Activated naive CD8-positive, alpha-beta T cell treated with anti-CD3 and anti-CD28 coated beads, Interleukin-2, amount 10 ng/mL, durations not matched to agents 7 days and 5 days (primary cell): Measurements from ENCODE around the gene CSRNP3. TPM values are rescaled to one million over a fixed set of nuclear protein-coding genes. Genes with fewer than 3 reads are reported as not detected.

Experiments
- ATAC-seq: fragments of 150-1000 bp; cut with Tn5 transposase; one replicate; pipeline ENCODE4 v1.10.0; 2021; ENCODE audit warnings: low read depth, moderate library complexity
- POLR2A ChIA-PET: fragments of 350-600 bp; sonication (Branson Sonifier 250); formaldehyde crosslinking; loops from one replicate; lab custom pipeline; 2021; ENCODE audit warnings: antibody characterized with exemption; lab: Charles Lee
- DNase-seq: peaks from one replicate; pipeline ENCODE4 v3.0.0; 2021
- H3K27ac Mint-ChIP-seq: one replicate; pipeline ENCODE4 v1.8.0; 2022; ENCODE audit warnings: mild to moderate bottlenecking, mixed read lengths
- H3K27me3 Mint-ChIP-seq: one replicate; pipeline ENCODE4 v1.8.0; 2022; ENCODE audit warnings: mild to moderate bottlenecking, moderate library complexity, mixed read lengths
- H3K36me3 Mint-ChIP-seq: one replicate; pipeline ENCODE4 v1.8.0; 2021; ENCODE audit warnings: mild to moderate bottlenecking, mixed read lengths
- H3K4me1 Mint-ChIP-seq: one replicate; pipeline ENCODE4 v1.8.0; 2021; ENCODE audit warnings: mixed read lengths
- H3K4me3 Mint-ChIP-seq: one replicate; pipeline ENCODE4 v1.8.0; 2022; ENCODE audit warnings: mild to moderate bottlenecking, moderate library complexity, mixed read lengths
- H3K9me3 Mint-ChIP-seq: one replicate; pipeline ENCODE4 v1.8.0; 2021; ENCODE audit warnings: mixed read lengths
- total RNA-seq, 2 experiments: library from RNA; stranded (reverse); gene quantifications; one replicate each; pipeline ENCODE4 v1.2.3, GENCODE V29; 2021

CSRNP3 gene
- total RNA-seq, 2 experiments from 2014 or later: not detected

DNA sequence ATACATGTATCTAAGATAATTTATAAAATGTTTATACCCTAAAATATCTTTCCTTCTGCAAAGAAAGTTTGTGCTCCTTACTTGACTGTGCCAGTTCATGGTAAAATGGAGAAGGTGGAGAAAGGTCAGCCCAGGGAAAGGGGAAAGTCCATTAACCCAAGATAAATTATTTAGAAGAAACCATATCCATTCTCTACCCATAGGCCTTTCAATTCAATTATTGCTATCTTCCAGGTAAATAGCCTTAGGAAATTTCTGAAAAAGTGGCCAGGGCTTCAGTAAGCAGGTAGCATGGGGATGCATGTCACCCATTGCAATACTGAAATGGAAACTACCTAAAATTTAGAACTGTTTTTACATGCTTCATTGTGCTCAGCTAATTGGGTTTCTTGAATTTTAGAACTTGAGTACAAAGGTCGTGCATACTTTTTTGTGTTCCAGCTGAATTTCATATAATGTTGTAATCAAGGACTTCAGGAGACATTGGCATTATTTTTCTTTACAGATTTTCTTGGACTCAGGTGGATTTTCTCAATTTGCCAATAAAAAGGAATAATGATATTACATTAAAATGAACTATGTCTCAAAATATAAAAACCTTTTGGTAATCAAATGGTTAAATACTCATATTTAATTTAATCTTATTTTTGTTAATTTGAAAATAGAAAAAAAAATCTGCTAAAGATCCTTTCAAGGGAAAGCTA, 124.9 kb downstream of the CSRNP3 start:
- POLR2A ChIA-PET: no interaction called here
- Mint-ChIP-seq H3K9me3 (no peaks in the 10 kb centered on the region), H3K36me3 (no peaks in the 10 kb centered on the region), H3K27me3 (peaks cover 4% of the 10 kb centered on the region), H3K4me1 (no peaks in the 10 kb centered on the region), H3K4me3 (no peak overlapping the region), H3K27ac (no peak overlapping the region)
- DNase-seq (no peak), ATAC-seq (no peak)

DNA sequence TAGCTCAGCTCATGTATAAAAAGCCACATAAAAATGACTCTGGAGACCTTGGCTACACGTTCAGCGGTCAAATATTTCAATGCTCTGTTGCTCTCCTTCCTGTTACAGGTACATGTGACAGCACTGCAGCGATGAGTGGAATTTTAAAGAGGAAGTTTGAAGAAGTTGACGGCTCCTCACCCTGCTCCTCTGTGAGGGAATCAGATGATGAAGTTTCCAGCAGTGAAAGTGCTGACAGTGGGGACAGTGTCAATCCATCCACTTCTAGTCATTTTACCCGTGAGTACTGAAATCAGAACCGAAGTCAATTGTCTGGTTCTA, 125.4 kb downstream of the CSRNP3 start:
- DNase-seq (no peak), ATAC-seq (no peak)
- H3K27me3 Mint-ChIP-seq: peaks cover 4% of the 10 kb centered on the region
- no peaks in the 10 kb centered on the region for H3K36me3 Mint-ChIP-seq
- H3K9me3 Mint-ChIP-seq: no peaks in the 10 kb centered on the region
- POLR2A ChIA-PET: no interaction called here
- no peak overlapping the region for H3K4me3 Mint-ChIP-seq
- no peaks in the 10 kb centered on the region for H3K4me1 Mint-ChIP-seq
- no peak overlapping the region for H3K27ac Mint-ChIP-seq

DNA sequence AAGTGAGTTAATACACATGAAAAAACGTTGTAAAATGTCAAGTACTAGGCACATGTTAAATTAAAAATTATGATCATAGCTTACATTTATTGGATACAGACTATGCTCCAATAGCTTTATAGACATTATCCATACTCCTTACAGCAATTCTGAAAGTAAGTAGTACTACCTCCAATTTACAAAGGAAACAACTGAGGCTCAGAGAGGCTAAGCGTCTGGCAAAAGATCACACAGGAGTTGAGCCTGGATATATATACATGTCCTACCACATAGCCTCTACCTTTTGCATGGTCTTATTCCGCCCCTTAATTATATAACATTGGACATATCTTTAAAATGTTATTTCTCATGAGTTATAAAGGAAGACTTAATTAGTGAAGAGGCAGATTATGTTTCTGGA, 127.3 kb downstream of the CSRNP3 start:
- ATAC-seq (no peak), DNase-seq (no peak)
- no peaks in the 10 kb centered on the region for H3K9me3 Mint-ChIP-seq
- H3K4me3 Mint-ChIP-seq: no peak overlapping the region
- H3K4me1 Mint-ChIP-seq: no peaks in the 10 kb centered on the region
- no peak overlapping the region for H3K27ac Mint-ChIP-seq
- H3K36me3 Mint-ChIP-seq: no peaks in the 10 kb centered on the region
- POLR2A ChIA-PET: no interaction called here
- peaks cover 4% of the 10 kb centered on the region for H3K27me3 Mint-ChIP-seq

DNA sequence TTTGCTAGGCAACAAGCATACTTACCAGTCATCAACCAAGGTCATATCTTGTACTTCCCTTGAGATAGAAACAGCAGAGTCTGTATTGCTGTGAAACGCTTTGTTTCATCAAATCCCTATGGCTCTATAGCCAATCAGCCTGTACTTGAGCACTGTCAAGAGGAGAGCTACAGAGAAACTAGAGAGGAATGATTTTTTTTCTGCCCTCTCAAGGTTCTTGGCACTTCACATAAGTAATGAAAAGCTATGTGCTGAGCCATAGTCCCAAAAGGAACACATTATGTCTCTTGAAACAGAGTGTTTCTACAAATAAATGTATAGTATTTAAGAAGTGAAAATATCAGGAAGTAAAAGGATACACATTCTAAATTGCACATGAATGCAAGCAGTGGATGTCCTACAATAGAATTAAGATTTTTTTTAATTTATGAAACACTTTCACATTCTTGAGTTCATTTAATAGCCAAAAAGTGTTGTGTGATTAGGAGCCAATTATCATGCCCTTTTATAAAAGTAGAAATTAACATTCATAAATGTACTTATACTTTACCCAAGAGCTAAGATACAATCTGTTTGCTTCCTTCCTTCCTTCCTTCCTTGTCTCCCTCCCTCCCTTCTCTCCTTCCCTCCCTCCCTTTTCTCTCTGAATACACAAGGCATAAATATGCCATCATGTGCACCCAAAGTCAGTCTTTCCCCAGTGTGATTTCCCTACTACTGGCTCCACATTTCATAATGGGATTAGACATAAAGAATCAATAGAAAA, 131.8 kb downstream of the CSRNP3 start:
- Mint-ChIP-seq H3K4me3 (no peak overlapping the region), H3K36me3 (no peaks in the 10 kb centered on the region), H3K27me3 (no peaks in the 10 kb centered on the region), H3K4me1 (no peaks in the 10 kb centered on the region), H3K27ac (no peak overlapping the region), H3K9me3 (no peaks in the 10 kb centered on the region)
- no peak for ATAC-seq
- no peak for DNase-seq
- POLR2A ChIA-PET: no interaction called here

DNA sequence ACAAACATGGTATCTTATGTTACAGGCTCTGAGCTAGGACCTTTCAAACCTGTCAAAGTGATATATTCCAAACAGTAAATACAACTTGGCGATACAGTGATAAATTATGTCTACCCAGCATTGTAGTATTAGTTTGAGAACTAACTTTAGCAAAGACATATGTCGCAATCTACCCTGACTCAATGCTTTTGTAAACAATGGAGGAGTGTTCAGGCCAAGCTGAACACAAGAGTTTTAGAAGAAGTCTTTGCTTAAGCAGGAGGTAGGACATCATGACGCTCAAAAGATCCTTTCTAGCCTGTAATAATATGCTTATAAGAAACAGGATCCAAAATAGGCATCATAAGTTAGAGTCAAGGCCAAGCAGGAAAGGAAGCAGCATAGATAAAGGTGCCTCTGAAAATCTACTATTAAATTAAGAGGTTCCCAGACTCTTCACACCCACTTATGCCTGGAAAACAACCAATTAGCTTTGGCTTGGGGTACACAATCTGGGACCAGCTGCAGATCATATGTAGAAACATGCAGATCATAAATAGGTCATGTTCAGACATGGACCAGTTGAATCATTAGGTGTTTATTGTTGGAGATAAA, 132.5 kb downstream of the CSRNP3 start:
- no peak overlapping the region for H3K4me3 Mint-ChIP-seq
- no peaks in the 10 kb centered on the region for H3K9me3 Mint-ChIP-seq
- H3K36me3 Mint-ChIP-seq: no peaks in the 10 kb centered on the region
- H3K27ac Mint-ChIP-seq: no peak overlapping the region
- POLR2A ChIA-PET: no interaction called here
- no peaks in the 10 kb centered on the region for H3K4me1 Mint-ChIP-seq
- ATAC-seq (no peak), DNase-seq (no peak)
- no peaks in the 10 kb centered on the region for H3K27me3 Mint-ChIP-seq

DNA sequence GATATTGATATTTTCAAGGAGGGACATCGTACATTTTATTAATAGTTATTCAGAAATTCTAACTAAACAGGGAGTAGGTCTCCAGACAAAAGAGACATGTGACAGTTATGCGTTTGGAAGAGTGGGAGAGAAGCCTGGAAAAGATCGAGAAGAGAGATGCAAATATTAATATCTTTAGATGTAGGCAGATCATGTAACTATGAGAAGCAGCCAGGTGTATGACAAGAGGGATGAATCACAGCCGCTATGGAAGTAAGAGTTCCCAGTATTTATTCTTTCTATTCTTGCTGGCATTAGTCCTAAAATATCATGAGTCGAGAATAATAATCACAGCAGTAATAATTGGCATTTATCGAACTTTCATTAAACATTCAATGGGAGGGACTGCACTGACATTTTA, 140.2 kb downstream of the CSRNP3 start:
- H3K9me3 Mint-ChIP-seq: no peaks in the 10 kb centered on the region
- no peak overlapping the region for H3K27ac Mint-ChIP-seq
- DNase-seq (no peak), ATAC-seq (no peak)
- POLR2A ChIA-PET: no interaction called here
- peaks cover 5% of the 10 kb centered on the region for H3K4me1 Mint-ChIP-seq
- H3K36me3 Mint-ChIP-seq: no peaks in the 10 kb centered on the region
- no peak overlapping the region for H3K4me3 Mint-ChIP-seq
- H3K27me3 Mint-ChIP-seq: peaks cover 5% of the 10 kb centered on the region

DNA sequence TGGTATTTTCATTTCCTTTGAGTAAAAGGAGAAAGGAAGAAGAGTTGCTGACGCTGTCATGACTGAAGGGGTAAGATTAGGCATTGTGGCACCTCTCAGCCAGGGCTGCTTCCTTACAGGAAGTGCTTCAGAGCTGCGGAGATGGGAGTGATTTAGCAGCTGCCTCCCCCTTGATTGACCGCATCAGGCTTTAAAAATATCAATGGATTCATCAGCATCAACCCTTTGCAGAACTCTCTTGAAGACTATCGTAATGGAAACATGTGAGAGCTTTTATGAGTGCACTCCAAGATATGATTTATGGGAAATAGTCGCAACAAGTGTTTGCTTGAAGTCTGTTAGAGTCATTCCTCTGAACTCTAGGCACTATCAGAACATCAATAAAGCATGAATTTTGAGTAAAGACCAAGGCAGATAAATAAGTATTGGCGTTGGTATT, 141.1 kb downstream of the CSRNP3 start:
- no peak overlapping the region for H3K27ac Mint-ChIP-seq
- H3K36me3 Mint-ChIP-seq: no peaks in the 10 kb centered on the region

DNA sequence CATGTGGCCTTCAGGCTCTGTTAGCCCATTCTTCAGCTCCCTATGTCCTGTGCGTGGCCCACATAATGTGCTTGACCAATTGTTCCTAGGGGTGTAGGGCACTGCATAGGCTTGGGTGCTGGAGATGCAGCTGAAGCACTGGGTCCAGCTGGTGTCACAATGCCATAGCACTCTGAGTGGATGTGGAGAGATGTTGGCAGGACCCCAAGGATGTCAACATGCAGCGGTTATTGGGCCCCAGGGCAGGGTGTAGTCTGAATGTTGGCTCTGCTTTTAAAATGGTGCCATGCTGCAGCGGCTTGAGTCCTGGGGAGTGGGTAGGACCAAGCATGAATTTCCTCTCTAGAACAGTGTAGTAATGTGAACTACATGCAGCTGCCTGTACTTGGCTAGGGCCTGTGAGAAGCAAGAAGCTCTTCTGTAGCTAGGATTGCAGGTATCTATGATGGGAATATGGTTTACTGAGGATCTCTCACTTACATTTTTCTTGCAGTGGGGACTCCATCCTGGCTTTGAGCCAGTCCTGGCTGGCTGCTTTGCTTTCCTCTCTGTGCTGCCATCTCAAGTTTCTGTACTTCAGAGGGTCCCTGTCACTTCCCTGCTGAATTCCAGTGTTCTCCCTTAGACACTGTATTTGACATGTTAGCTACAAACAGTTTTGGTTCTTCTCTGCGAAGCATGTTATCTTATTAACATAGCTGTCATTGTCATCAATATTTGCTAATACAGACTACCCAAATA, 148.4 kb downstream of the CSRNP3 start:
- no peak for ATAC-seq
- H3K27ac Mint-ChIP-seq: no peak overlapping the region
- no peaks in the 10 kb centered on the region for H3K36me3 Mint-ChIP-seq
- H3K27me3 Mint-ChIP-seq: peaks cover 14% of the 10 kb centered on the region
- no peak overlapping the region for H3K4me3 Mint-ChIP-seq
- POLR2A ChIA-PET: no interaction called here
- H3K9me3 Mint-ChIP-seq: no peaks in the 10 kb centered on the region
- H3K4me1 Mint-ChIP-seq: no peaks in the 10 kb centered on the region
- no peak for DNase-seq

More for the DNA sequence above, 141.1 kb downstream of the CSRNP3 start:
- H3K9me3 Mint-ChIP-seq: no peaks in the 10 kb centered on the region
- DNase-seq (no peak), ATAC-seq (no peak)
- H3K4me1 Mint-ChIP-seq: peaks cover 5% of the 10 kb centered on the region
- no peak overlapping the region for H3K4me3 Mint-ChIP-seq
- POLR2A ChIA-PET: no interaction called here
- H3K27me3 Mint-ChIP-seq: peaks cover 11% of the 10 kb centered on the region

DNA sequence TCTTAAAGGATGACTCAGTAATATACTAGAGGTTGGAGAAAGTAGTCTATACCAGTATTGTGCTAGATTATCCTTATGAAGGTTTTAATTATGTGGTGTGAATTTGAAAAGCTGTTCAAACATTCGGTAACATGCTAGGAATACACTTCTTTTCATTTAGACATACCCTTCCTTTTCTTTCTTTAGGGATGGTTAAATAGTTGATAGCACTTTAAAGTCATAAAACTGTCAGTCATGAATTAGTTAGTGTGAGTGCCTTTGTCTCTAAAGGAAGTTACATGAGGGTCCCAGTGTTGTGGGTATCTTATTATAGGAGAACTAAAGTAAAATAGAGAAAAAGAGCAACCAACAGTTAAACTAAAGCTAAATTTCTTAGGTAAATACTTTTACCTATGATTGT, 149.3 kb downstream of the CSRNP3 start:
- no peaks in the 10 kb centered on the region for H3K36me3 Mint-ChIP-seq
- ATAC-seq: no peak
- no peak overlapping the region for H3K4me3 Mint-ChIP-seq
- no peaks in the 10 kb centered on the region for H3K9me3 Mint-ChIP-seq
- H3K27ac Mint-ChIP-seq: no peak overlapping the region
- POLR2A ChIA-PET: no interaction called here
- H3K4me1 Mint-ChIP-seq: no peaks in the 10 kb centered on the region
- peaks cover 14% of the 10 kb centered on the region for H3K27me3 Mint-ChIP-seq
- no peak for DNase-seq

DNA sequence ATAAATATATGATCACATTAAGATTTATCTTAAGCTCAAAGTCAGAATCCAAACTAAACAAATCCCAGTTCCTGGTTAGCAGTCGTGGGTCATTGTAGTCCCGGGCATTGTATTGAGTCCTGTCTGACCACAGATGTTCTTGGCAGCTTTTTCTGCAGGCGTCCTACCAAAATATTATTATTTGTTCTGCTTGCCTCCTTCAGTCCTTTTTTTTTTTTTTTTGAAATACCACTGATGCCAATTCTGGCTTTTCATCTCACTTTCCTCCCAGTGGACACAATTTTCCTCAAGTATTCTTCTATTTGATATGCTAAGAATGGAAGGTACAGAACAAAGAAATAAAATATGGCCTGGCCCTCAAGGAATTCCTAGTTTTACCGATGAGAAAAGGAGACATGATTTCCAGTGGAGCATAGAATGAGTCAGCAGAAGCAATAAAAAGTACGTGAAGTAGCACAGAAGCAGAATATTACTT, 151.6 kb downstream of the CSRNP3 start:
- ATAC-seq (no peak), DNase-seq (no peak)
- H3K4me3 Mint-ChIP-seq: no peak overlapping the region
- H3K27me3 Mint-ChIP-seq: peaks cover 7% of the 10 kb centered on the region
- no peaks in the 10 kb centered on the region for H3K9me3 Mint-ChIP-seq
- no peaks in the 10 kb centered on the region for H3K36me3 Mint-ChIP-seq
- H3K4me1 Mint-ChIP-seq: no peaks in the 10 kb centered on the region
- H3K27ac Mint-ChIP-seq: no peak overlapping the region
- POLR2A ChIA-PET: no interaction called here

DNA sequence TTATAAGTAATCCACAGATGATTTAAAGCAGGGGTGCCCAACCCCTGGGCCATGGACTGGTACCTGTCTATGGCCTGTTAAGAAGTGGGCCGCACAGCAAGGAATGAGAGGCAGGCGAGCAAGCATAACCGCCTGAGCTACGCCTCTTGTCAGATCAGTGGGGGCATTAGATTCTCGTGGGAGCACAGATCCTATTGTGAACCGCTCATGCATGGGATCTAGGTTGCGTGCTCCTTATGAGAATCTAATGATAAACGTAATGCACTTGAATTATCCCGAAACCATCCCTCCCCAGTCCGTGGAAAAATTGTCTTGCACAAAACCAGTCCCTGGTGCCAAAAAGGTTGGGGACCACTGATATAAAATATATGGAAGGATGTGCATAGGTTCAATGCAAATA, 153.7 kb downstream of the CSRNP3 start:
- DNase-seq: no peak
- H3K36me3 Mint-ChIP-seq: no peaks in the 10 kb centered on the region
- no peak for ATAC-seq
- H3K27ac Mint-ChIP-seq: no peak overlapping the region
- POLR2A ChIA-PET: no interaction called here
- H3K4me1 Mint-ChIP-seq: no peaks in the 10 kb centered on the region
- no peaks in the 10 kb centered on the region for H3K9me3 Mint-ChIP-seq
- peaks cover 7% of the 10 kb centered on the region for H3K27me3 Mint-ChIP-seq
- no peak overlapping the region for H3K4me3 Mint-ChIP-seq

DNA sequence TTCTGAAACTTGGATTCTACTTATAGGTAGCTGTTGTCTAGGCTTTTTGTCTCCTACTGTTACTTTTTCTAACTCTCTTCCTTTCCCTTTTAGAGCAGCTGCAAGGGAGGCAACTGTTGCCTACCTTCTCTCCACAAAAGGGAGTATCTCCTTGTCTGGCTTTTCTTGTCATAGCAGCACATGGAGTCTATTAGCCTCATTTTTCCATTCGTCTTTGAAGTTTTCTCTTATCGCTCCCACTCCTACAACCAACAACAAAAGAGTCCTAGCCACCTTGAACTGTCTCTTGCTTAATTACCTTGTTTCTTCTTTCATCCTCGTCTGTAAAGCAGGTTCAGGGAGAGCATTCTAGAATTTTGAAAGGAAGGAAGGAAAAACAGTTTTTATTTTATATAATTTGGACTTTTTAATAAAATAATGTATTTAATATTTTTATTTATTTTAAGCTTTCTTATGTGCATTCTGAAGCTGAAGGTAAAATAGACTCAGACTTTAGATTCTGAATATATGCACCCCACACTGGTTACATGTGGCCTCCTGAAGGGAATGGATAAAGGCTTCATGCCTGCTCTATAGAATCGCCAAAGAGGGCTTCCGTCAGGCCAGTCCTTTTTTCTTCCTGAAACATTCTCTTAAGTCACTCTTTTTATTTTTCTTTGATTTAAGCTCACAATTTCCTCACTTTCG, 154.4 kb downstream of the CSRNP3 start:
- H3K4me3 Mint-ChIP-seq: no peak overlapping the region
- POLR2A ChIA-PET: no interaction called here
- H3K27ac Mint-ChIP-seq: no peak overlapping the region
- no peak for ATAC-seq
- H3K27me3 Mint-ChIP-seq: peaks cover 8% of the 10 kb centered on the region
- H3K9me3 Mint-ChIP-seq: no peaks in the 10 kb centered on the region
- H3K4me1 Mint-ChIP-seq: no peaks in the 10 kb centered on the region
- H3K36me3 Mint-ChIP-seq: no peaks in the 10 kb centered on the region
- DNase-seq: no peak

DNA sequence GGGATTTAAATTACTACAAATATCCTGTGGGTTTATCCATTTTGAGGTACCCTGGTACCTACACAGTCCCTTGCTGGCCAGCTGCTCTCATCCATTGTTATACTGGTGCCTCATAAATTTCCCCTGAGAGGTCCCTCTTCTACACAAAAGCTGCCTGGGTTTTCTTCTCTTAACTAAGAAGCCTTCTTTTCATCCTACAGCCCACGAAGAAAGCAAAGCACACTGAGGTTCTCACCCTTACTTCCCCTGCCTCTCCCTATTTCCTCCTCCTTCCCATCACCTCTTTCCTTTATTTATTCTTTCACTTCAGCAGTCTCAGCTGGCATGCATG, 154.9 kb downstream of the CSRNP3 start:
- POLR2A ChIA-PET: no interaction called here
- H3K4me3 Mint-ChIP-seq: no peak overlapping the region
- peaks cover 5% of the 10 kb centered on the region for H3K27me3 Mint-ChIP-seq
- no peak overlapping the region for H3K27ac Mint-ChIP-seq
- no peaks in the 10 kb centered on the region for H3K36me3 Mint-ChIP-seq
- ATAC-seq (no peak), DNase-seq (no peak)
- peaks cover 4% of the 10 kb centered on the region for H3K4me1 Mint-ChIP-seq
- H3K9me3 Mint-ChIP-seq: no peaks in the 10 kb centered on the region
